HTR-8/SVneo (cell line): ENCODE measurements around the gene EN2.

ENCODE experiments used
- DNase-seq: peaks from one replicate; pipeline ENCODE4 v3.0.0; 2011; ENCODE audit warnings: low spot score, mixed read lengths; ENCODE audit not compliant: insufficient read length
- FAIRE-seq: peaks from 2 replicates; lab custom pipeline; 2011; peaks lifted over from hg19 to GRCh38; lab: Jason Lieb, UNC

The EN2 gene

DNA sequence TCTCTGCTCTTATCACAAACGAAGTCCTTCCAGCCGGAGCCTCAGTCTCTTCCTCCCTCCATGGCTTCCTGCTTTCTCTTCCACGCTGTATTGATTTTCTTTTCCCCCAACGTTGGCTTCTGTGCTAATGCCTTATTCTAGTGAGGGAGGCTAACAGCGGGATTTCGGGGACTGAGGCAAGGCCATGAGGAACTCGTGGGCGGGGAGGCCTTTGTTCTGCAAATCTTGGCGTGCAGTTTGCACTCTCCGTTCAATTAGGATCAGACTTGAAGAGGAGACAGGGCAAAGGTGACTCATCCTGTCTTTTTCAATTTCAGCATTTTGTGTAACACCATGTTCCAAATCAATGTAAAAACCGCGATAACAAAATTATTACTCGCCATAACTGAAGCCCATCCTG is 25.3 kb downstream of the EN2 start:
- no peak for FAIRE-seq
- DNase-seq: no peak

DNA sequence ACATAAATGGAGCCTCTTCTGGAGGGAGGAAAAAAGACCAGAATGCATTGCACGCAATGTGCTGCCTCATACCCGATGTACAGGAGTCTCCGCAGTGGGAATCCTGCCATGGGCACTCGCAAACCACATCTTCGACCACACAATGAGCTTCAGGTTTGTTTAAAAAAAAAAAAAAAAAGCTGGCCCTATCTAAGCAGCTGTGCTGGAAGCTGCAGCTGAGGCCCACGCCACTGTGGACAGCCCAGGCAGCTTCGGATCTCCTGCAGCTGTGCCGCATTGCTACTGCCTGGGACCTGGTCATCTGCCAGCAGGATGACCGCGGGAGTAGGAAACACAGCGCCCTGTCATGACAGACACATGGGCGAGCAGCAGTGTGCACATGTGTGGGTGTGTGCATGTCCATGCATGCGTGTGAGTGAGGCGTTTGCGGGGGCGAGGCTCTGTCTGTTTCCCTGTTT is 26.0 kb downstream of the EN2 start:
- DNase-seq (no peak), FAIRE-seq (no peak)

DNA sequence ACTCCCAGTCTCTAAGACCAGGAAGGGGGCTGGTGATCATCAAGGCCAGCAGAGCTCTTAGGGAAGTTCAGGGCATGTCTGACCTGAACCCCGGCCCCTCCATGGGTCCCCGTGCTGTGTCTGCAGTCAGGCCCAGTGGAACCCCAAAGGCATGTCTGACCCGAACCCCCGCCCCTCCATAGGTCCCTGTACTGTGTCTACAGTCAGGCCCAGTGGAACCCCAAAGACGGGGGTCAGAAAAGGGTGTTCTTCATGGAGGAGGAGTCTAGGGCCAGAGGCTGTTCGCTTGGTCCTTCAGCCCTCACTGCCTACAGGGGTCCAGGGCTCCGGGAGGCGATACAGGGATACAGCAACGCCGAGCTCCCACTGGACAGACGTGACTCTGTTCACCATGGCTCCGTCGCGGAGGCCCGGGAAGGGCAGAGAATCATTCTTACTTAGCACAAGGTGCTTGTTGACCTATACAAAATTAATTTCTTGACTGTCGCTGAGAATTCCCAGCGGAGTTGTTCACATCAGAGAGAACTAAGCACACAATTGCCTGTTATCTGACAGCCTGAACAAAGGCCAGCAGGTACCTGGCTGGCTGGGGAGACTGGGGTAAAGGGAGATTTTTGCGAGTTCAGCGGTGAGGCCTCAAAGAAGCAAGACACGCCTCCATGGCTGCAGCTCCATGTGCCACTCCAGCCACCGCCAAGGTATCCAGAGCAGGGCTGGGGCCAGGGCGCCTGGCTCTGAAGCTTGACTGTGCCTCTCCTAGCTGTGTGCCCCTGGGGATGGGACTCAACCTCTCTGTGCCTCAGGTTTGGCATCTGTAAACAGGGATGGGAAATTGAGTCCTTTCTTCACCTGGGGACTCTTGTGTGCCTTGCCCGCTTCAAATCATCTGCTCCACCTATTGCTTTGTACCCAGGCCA is 26.8 kb downstream of the EN2 start:
- DNase-seq (no peak), FAIRE-seq (no peak)

DNA sequence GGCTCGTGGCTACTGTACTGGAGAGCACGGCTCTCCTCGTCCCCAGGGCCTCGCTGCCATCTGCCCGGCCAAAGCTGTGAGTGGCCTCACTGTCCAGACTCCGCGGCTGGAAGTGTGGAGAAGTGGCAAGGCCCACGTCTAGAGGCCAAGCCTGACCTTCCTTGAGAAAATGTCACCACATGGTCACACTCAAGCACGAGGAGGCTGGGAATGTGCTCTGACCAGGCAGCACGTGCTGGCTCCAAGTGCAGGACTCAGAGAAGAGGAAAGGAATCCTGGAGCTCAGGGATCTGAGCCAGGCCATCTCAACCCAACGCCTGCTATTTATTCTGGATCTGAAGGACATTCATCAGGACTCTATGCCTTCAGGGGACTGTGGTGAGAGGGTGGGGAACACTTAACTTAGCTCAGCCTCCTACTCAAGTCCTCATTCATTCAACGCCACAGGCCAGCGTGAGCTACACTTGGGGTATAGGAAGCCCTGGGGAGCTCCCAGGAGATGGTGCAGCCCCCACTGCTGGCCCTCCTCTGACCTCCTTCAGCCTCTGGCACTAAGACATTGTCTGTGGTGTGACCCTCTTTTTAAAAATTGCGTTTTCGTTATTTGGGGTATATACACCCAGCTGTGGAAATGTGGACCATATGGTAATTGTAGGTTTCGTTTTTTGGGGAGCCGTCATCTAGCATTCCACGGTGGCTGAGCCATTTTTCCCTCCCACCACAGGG is 29.0 kb downstream of the EN2 start:
- DNase-seq: no peak
- FAIRE-seq: no peak

DNA sequence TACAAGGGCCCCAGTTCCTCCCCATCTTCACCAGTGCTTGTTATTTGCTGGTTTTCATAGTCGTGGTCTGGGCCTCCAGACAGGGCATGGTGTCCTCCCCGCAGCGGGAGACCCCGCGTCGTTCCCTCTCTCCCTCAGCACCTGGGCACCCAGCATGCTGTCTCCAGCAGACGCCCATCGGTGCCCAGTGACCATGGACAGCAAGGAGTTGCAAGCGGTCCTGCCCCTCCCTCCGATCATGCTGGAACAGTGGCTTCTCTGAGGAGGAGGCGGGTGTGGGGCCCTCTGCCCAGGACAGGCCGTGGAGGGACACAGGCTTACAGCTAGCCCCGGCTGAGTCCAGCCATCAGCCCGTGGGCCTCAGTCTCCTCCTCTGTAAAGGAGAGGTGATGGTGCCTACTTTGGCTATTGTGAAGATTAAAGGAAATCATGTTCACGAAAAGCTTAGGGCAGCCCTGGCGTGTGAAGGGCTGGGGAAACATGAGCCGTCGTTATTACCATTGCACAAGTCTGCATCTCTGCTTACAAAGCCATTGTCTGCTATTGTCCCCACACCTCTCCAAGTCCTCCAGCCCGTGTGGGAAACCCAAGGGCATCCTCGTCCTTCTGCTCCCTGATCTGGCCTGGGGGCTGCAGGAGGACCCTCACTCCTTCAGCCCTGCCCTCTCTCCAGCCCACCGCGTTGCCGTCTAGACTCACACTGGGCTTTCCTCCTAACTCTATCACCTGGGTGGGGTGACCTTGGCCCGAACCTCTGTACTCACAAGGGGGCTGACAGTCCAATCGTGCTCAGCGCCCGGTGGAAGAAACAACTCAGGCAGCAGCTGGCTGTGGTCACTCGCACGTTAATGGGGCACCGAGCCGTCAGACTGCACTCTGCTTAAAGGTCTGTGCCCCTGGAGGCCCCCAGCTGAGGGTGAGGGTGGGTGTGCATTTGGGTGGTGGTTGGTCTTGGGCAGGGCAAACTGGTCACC is 29.9 kb downstream of the EN2 start:
- DNase-seq (no peak), FAIRE-seq (no peak)

DNA sequence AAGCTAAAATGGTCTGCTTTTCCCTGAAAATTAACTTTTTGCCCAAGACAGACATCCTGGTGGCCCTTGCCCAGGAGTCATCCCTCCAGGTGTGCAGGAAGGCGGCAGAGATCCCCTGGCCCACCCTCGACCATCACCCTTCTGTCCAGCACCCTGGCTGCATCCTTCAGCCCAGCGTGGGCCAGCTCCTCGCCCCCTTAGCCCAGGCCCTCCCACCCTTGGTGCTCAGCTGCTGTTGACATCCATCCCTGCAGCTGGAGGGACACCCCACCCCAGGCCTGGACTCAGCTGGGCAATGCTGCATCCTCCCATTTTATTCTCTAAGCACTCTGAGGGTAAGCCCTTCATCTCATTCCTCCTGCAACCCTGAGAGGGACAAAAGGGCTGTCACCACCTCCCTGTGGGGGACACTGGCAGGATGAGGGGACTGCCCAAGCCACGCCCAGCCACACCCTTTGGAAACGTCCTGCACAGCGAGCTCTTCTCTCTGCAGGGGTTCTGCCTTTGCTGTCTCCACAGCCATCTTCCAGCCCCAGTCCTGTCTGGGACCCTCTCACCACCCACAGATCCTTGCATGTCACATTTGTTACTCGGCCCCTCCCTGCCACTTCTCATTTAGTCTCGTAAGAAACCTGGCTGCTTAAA is 30.7 kb downstream of the EN2 start:
- no peak for FAIRE-seq
- DNase-seq: no peak

DNA sequence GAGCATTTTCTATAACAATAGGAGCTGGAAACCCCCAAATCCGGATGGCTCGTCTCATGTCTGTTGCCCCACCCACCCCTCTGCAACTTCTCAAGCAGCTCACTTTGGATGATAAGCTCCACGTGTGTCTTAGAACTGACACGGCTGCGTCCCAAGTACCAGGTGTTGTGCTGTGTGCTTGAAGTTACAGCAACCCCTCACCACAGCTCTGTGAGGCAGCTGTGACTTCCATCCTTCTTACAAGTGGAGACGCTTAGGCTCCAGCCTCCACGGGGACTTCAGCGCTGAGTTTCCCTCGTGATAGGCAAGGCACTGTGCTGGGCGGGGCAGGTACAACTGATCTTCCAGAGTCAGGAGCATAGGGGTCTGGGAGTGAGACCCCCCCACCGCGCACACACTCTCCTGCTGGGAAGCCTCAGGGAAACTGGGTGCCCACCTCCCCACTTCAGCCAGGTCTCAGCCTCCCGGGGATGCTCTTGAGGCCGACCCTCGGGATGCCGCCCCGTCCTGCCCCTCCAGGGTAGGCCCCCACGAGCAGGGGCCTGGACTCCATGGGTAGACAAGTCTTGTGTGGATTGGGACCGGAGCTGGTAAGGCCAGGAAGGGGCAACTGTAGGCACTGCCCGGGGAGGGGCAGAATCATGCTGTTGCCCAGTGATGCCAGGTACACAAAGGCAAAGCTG is 31.4 kb downstream of the EN2 start:
- FAIRE-seq: no peak
- no peak for DNase-seq

DNA sequence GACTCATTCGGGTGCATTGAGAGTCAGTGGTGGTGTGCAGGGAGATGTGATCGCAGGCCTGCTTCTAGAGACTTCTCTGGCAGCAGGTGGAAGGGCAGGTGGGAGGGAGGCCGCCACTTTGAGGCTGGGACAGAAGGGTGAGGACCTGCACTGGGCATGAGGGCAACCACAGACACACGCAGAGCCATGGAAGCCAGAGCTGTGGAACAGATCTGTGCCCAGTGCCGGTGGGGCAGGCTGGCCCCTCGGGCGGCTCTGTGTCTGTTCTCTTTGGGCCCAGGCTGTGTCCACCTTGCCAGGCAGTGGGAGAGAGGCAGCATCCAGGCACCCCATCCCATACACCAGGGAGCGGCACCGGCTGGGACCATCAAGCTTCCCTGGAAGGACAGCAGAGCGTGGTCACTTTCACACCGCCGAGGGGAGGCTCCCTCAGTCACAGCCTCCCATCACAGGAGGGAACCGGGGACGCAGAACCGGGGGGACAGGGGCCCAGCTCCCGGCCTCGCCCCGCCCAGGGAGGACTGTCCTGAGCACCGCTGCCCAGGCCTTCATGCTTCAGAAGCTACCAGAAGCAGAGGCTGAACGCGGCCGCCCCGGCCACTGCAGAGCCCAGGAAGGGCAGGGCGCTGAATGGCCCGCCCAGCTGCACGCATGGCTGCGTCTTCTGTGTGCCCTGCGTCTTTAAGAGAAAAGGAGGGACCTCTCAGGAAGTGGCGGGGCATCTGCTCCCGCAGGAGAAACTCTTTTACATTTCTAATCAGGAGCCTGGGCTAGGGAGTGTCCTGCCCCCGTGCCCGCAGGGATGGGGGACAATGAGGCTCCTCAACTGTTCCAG is 32.1 kb downstream of the EN2 start:
- DNase-seq: no peak
- no peak for FAIRE-seq

DNA sequence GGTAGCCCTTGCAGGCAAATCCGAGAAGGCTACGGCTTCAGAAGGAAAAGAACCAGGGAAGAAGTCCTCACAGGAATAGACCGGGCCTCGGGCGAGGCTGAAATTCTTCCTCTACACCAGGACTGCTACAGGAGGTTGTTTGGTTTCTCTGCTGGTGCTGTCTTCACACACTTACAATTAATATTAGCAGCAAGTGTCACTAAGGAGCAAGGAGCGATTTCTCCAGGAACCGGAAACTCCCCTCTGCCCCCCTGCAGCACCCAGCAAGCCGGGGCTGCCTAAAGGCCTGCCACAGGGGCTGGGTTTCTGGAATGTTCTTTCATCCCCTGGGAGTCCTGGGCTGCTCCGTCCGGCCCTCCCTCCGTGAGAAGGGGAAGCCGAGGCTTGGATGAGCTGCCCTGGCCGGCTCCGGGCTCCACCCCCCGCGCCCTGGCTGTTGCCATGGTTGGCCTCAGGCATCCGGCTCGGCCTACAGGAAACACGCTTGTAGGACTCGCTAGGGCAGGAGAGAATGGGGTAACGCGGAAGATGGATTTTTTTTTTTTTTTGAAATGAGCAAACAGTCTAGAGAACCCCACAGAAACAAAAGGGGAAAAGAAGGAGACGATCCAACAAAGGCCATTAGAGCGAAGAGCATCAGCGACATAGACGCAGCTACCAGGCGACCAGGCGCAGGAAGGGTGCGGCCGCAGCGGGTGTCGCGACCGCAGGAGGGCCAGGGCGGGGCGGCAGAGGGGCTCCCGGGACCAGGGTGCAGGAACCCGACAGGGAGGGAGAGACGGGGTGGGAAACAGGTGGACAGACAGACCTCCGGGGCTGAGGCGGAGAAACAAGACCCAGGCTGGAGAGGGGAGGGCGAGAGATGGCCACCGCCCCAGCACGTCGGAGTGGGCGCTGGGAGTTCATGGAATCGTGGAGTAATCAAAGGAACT is 33.0 kb downstream of the EN2 start:
- DNase-seq (no peak), FAIRE-seq (no peak)

DNA sequence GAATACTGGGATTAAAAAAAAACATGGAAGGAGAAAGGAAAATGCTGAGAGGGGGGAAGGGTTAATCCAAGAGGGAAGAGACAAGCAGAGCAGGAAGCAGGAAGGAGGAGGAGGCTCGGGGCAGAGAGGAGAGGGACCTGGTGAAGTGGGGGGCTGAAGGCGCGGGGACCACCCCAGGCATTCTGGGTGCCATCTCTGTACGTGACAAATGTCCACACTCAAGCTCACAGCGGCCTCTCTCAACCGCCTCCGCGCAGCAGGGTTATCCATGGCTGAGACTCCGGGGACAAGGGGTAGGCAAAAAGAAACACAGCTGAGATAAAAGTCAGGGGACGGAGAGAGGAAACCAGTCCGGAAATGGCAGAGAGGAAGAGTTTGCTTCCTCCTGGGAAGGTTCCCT is 33.9 kb downstream of the EN2 start:
- no peak for DNase-seq
- FAIRE-seq: no peak

DNA sequence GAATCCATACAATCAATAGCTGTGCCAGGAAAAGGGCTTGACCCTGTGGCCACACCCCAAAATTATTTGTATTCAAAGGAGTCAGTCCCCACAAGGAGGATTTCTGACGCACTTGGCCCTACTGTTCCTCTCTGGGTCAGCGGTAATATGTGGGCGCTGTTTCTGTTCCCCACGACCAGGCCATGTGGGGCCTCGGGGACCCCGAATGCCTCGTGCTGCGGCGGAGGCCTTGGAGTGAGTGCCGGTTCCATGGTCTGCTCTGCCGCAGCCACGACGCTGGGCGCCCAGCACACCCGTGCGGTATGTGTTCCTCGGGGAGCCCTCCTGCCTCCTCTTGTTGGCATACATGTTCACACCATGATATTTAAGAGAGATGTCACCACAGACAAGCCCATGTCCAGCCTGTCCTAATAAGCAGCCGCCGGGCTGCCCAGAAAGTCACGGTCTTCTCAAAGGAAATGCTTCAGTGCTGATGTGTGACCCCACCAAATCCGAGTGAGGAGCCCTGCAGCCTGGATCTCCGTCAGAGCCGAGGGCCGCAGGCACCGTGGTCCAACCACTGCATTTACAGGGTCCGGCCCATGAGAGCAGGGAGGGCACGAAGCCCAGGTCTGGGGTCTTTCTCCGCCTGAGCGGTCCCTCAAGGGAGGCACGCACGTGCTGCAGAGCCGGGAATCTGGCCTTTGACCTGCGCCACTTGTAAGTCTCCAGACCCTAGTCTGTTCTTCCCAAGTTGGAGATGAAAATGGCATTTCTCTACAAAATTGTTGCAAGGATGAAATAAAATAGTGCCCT is 36.0 kb downstream of the EN2 start:
- DNase-seq: no peak
- FAIRE-seq: no peak

DNA sequence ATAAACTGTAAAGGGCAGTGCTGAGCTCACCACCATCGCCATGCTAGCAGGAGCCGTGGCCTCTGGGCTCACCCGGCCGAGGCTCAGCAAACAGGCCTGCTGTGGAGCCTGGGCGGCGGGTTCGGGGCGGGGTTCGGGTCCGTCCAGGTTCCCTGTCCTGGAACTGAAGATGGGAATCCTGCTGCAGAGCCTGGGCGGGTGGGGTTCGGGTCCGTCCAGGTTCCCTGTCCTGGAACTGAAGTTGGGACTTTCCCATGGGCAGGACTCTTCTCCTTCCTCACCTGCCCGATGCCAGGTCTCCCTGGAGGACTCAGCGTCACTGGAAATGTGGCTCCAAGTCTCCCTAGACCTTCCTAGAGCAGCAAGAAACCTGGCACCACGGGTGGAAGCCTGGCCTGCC is 36.6 kb downstream of the EN2 start:
- DNase-seq (no peak), FAIRE-seq (no peak)

DNA sequence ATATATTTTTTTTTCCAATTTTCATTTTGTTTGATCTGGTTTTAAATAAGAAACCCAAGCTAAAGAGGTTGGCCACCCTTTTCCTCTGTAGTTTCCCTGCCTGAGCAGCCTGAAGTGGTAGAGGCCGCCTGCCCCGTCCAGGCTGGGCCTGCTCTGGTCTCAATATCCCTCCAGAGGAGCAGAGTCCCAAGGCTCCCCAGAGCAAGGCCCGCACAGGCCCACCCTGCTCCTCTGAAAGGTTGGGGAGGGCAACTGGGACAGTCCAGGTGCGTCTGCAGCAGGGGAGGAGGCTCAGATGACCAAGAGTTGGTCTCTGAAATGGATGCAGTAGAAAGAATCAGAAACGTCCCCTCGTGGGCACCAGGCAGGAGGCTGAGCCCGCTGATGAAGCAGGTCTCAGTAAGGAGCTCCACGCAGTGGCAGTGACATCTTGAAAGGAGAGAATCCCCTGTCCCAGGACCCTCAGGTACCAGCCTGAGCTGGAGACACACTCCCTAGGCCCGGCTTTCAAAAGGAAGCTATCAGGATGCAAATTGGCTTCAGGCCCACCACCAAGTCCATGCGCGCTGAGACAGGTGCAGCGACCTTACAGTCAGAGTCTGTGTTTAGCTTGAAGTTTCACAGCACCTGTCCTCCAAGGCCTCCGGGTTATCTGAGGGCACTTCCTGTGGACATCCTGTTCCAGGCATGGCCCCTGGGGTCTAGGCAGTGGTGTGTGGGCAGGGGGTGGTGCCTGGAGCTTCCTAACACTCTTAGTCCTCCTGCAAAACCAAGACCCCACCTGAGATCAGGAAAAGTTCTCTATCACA is 37.7 kb downstream of the EN2 start:
- FAIRE-seq (no peak), DNase-seq (no peak)

DNA sequence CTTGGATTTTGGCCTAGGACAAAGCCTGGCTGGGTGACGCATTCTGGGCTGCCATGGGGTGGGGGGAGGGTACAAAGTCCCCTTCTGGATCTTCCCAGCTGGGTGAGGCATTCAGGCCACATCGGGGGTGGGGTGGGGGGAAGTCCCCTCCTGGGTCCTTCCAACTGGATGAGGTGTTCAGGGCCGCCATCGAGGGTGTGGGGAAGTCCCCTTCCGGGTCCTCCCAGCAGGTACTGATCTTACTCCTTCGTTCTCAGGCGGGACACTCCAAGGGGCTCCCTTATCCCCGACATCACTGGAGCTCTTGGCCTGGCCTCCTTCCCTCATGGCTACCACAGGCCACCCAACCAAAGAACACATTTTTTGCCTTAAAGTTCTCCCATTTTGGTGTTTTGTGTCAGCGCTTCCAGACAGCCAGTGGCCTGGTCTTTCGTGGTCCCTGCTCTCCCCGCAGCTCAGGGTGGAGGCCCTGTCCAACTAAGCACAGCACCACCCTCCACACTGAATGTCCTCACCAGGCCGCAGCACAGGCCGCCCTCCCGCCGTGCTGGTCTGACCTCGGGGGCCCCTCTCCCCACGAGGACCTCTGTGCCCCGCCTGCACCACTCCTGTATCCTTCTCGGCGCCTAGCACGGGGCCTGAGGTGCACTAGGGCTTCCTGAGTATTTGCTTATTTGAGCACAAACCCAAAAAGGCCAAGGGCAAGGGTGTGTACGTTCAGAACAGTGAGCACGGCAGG is 38.5 kb downstream of the EN2 start:
- DNase-seq: no peak
- FAIRE-seq: no peak
